22Rv1 (cell line): ENCODE measurements around the gene KANK3.

ENCODE experiments used
- CTCF ChIP-seq: fragments of 450-650 bp; IDR thresholded peaks from 2 replicates; pipeline ENCODE4 v1.5.1; 2017; ENCODE audit warnings: mild to moderate bottlenecking
- ZFX ChIP-seq: fragments of 450-650 bp; IDR thresholded peaks from 2 replicates; pipeline ENCODE4 v1.6.1; 2017; ENCODE audit warnings: antibody characterized with exemption, borderline replicate concordance

DNA sequence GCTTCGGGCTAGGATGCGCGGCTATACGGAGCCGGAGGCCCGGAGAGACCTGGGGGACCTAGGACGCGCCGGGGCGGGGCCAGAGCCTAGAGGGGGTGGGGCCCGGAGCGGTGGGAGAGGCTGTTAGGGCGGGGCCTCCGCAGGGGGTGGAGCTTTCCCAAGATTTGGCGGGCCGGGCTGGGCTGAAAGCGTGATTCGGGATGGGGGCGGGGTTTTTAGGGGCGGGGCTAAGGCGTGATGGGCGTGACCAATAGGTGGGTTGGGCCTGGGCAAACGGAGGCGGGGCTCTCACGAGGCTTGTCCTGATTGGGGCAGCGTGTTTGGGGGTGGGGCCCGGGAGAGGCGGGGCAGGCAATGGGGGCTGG lies 47.5 kb upstream of the KANK3 start:
- TF ChIP-seq CTCF, result no peak
- TF ChIP-seq ZFX, result no peak
